HepG2 (cell line): ENCODE data around the gene ARMC5. TPM values are rescaled to one million over a fixed set of nuclear protein-coding genes. Genes with fewer than 3 reads are reported as not detected.

ENCODE experiments used
- CBX2 ChIP-seq, 2 experiments: fragments of 200-600 bp in 1 of 2; sonication (generic); formaldehyde crosslinking in 1 of 2; IDR thresholded peaks; 2 replicates each; pipeline versions ENCODE4 v1.7.0 to v1.8.1; 2018 to 2022; ENCODE audit warnings: low read depth in 2 of 2, low read length in 1 of 2, mild to moderate bottlenecking in 1 of 2, missing genetic modification reagents in 1 of 2
- CREM ChIP-seq, 2 experiments: sonication (generic) in 1 of 2; formaldehyde crosslinking in 1 of 2; IDR thresholded peaks; 2 replicates each; pipeline versions ENCODE4 v1.4.0 to v1.6.1; 2016 to 2020; ENCODE audit warnings: antibody characterized with exemption in 1 of 2, mild to moderate bottlenecking in 1 of 2, missing genetic modification reagents in 1 of 2
- MAZ ChIP-seq, 2 experiments: sonication (generic) in 1 of 2; formaldehyde crosslinking in 1 of 2; IDR thresholded peaks; 2 replicates each; pipeline versions ENCODE4 v1.5.0 to v1.6.1; 2012 to 2020; ENCODE audit warnings: low read depth in 2 of 2, mild to moderate bottlenecking in 2 of 2, borderline replicate concordance in 1 of 2, improper control_type of control experiment in 1 of 2, low read length in 1 of 2, missing genetic modification reagents in 1 of 2, moderate library complexity in 1 of 2
- MIER2 ChIP-seq: IDR thresholded peaks from 2 replicates; pipeline ENCODE4 v1.6.1; 2016; ENCODE audit warnings: missing biosample characterization, missing genetic modification reagents
- NFIC ChIP-seq: IDR thresholded peaks from 2 replicates; pipeline ENCODE4 v1.6.1; 2012; ENCODE audit warnings: mild to moderate bottlenecking, low read length, inconsistent platforms
- PAX8 ChIP-seq: sonication (generic); formaldehyde crosslinking; IDR thresholded peaks from 2 replicates; pipeline ENCODE4 v1.8.0; 2022; ENCODE audit warnings: mild to moderate bottlenecking, missing genetic modification reagents, borderline replicate concordance
- PHF8 ChIP-seq: sonication (generic); formaldehyde crosslinking; IDR thresholded peaks from 2 replicates; pipeline ENCODE4 v1.5.0; 2020; ENCODE audit warnings: missing genetic modification reagents
- TEAD2 ChIP-seq: sonication (generic); formaldehyde crosslinking; IDR thresholded peaks from 2 replicates; pipeline ENCODE4 v1.9.0; 2021; ENCODE audit warnings: missing genetic modification reagents
- THAP11 ChIP-seq: IDR thresholded peaks from 2 replicates; pipeline ENCODE4 v1.6.1; 2016; ENCODE audit warnings: missing biosample characterization, missing genetic modification reagents
- XBP1 ChIP-seq: sonication (generic); formaldehyde crosslinking; IDR thresholded peaks from 2 replicates; pipeline ENCODE4 v1.5.0; 2020; ENCODE audit warnings: missing genetic modification reagents
- ZBTB7B ChIP-seq: sonication (generic); formaldehyde crosslinking; IDR thresholded peaks from 2 replicates; pipeline ENCODE4 v1.4.0; 2020; ENCODE audit warnings: missing genetic modification reagents
- ZFP90 ChIP-seq: sonication (generic); formaldehyde crosslinking; IDR thresholded peaks from 2 replicates; pipeline ENCODE4 v1.8.0; 2022; ENCODE audit warnings: missing genetic modification reagents, mild to moderate bottlenecking, inconsistent platforms, borderline replicate concordance
- ZNF678 ChIP-seq: sonication (generic); formaldehyde crosslinking; IDR thresholded peaks from 2 replicates; pipeline ENCODE4 v1.4.0; 2020; ENCODE audit warnings: mild to moderate bottlenecking, missing genetic modification reagents
- ZNF703 ChIP-seq: sonication (generic); formaldehyde crosslinking; IDR thresholded peaks from 2 replicates; pipeline ENCODE4 v1.5.1; 2020; ENCODE audit warnings: missing genetic modification reagents, mild to moderate bottlenecking, moderate library complexity, borderline replicate concordance
- polyA plus RNA-seq, 8 experiments: library from polyadenylated mRNA; depleted of rRNA in 3 of 8; stranded (reverse) in 7 of 8; unstranded in 1 of 8; fragments of >200 nt; fragmentation: Illumina TruSeq in 4 of 8; extraction: Trizol in 4 of 8; gene quantifications; 2 replicates each; pipeline versions ENCODE4 v1.2.1 to v1.2.3, GENCODE V29; 2011 to 2016; ENCODE audit warnings: low read depth in 4 of 8, missing spikeins in 1 of 8, mixed read lengths in 1 of 8; ENCODE audit not compliant: insufficient read depth in 1 of 8
- total RNA-seq, 5 experiments: library from RNA; depleted of rRNA; stranded (reverse); fragments of >200 nt; fragmentation: Illumina TruSeq; extraction: Trizol; gene quantifications; 2 replicates each; pipeline ENCODE4 v1.2.3, GENCODE V29; 2016; ENCODE audit warnings: low read depth in 1 of 5
- TF ChIP-seq, protein P1 (sequence below): fragments of 450-650 bp; IDR thresholded peaks from 2 replicates; pipeline ENCODE4 v1.6.1; 2017; ENCODE audit warnings: mild to moderate bottlenecking
- TF ChIP-seq, protein P2 (sequence below): sonication (generic); formaldehyde crosslinking; conservative IDR thresholded peaks from 2 replicates; pipeline ENCODE4 v1.4.0; 2020; ENCODE audit warnings: missing genetic modification reagents
- TF ChIP-seq, protein P3 (sequence below): sonication (generic); formaldehyde crosslinking; IDR thresholded peaks from 2 replicates; pipeline ENCODE4 v1.4.0; 2020; ENCODE audit warnings: missing genetic modification reagents, borderline replicate concordance
- TF ChIP-seq, protein P4 (sequence below): sonication (generic); formaldehyde crosslinking; IDR thresholded peaks from 2 replicates; pipeline ENCODE4 v1.4.0; 2020; ENCODE audit warnings: missing genetic modification reagents, borderline replicate concordance
- TF ChIP-seq, protein P5 (sequence below): sonication (generic); formaldehyde crosslinking; conservative IDR thresholded peaks from 2 replicates; pipeline ENCODE4 v1.4.0; 2020; ENCODE audit warnings: missing genetic modification reagents

Gene ARMC5
- total and polyA plus RNA-seq, 2 of the 13 experiments (the other 11 are each of a cell fraction or from before 2014, with no cell fraction given): 10.8 to 22.3 TPM

DNA sequence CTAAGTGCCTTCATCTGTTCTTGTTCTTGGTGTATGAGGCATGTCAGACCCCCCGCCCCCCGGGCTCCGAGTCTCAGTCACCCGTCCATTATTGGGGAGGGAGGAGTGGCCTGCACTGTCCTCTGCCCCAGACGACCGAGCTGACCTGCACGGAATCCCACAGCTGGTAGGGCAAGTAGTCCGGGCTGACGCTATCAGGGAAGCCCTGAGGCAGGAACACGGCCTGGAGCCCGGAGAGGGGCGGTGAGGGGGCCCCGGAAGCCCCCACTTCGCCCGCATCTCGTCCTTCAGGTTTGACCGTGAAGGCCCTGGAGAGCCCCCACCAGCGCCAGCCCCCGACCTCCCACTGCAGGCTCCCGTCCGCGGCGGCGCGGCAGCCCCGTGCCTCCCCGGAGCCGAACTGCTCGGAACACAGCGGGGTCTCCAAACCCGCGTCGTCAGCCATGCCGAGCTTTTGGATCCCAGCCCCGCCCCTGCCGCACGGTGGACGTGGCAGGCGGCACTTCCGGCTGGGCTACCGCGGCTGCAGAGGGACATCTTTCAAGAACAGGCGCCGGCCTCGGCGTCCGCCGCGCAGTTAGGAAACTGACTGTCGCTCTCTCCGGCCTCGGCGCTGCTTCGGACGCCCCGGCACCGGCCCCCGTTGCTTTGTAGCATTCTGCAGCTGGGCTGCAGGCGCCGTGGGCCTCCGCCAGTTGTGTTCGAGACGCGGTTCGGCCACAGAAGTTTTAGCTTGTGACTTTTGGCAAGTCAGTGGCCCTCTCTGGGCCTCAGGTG lies 48.8 kb downstream of the ARMC5 start, which contains the start of gene RUSF1 (continued):
- TF ChIP-seq, protein P1, sequence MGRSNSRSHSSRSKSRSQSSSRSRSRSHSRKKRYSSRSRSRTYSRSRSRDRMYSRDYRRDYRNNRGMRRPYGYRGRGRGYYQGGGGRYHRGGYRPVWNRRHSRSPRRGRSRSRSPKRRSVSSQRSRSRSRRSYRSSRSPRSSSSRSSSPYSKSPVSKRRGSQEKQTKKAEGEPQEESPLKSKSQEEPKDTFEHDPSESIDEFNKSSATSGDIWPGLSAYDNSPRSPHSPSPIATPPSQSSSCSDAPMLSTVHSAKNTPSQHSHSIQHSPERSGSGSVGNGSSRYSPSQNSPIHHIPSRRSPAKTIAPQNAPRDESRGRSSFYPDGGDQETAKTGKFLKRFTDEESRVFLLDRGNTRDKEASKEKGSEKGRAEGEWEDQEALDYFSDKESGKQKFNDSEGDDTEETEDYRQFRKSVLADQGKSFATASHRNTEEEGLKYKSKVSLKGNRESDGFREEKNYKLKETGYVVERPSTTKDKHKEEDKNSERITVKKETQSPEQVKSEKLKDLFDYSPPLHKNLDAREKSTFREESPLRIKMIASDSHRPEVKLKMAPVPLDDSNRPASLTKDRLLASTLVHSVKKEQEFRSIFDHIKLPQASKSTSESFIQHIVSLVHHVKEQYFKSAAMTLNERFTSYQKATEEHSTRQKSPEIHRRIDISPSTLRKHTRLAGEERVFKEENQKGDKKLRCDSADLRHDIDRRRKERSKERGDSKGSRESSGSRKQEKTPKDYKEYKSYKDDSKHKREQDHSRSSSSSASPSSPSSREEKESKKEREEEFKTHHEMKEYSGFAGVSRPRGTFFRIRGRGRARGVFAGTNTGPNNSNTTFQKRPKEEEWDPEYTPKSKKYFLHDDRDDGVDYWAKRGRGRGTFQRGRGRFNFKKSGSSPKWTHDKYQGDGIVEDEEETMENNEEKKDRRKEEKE: no peak
- TF ChIP-seq ZNF703 (CRISPR knock-in tag): no peak
- TF ChIP-seq, protein P2, sequence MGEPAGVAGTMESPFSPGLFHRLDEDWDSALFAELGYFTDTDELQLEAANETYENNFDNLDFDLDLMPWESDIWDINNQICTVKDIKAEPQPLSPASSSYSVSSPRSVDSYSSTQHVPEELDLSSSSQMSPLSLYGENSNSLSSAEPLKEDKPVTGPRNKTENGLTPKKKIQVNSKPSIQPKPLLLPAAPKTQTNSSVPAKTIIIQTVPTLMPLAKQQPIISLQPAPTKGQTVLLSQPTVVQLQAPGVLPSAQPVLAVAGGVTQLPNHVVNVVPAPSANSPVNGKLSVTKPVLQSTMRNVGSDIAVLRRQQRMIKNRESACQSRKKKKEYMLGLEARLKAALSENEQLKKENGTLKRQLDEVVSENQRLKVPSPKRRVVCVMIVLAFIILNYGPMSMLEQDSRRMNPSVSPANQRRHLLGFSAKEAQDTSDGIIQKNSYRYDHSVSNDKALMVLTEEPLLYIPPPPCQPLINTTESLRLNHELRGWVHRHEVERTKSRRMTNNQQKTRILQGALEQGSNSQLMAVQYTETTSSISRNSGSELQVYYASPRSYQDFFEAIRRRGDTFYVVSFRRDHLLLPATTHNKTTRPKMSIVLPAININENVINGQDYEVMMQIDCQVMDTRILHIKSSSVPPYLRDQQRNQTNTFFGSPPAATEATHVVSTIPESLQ: no peak
- TF ChIP-seq, protein P3, sequence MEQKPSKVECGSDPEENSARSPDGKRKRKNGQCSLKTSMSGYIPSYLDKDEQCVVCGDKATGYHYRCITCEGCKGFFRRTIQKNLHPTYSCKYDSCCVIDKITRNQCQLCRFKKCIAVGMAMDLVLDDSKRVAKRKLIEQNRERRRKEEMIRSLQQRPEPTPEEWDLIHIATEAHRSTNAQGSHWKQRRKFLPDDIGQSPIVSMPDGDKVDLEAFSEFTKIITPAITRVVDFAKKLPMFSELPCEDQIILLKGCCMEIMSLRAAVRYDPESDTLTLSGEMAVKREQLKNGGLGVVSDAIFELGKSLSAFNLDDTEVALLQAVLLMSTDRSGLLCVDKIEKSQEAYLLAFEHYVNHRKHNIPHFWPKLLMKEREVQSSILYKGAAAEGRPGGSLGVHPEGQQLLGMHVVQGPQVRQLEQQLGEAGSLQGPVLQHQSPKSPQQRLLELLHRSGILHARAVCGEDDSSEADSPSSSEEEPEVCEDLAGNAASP (CRISPR knock-in tag): peak; percentile 48; the same call in 1 of the 2 replicates
- peak; percentile 78; the same call in 1 of the 2 replicates for TF ChIP-seq TEAD2 (CRISPR knock-in tag)
- peak; percentile 86 for TF ChIP-seq ZBTB7B
- TF ChIP-seq CBX2 (IDR thresholded peaks at IDR 0.05; ENCODE audit: low read depth, low read length): no peak
- peak; percentile 92 for TF ChIP-seq CBX2 (CRISPR knock-in tag; IDR thresholded peaks at IDR 0.05; ENCODE audit: low read depth)
- no peak for TF ChIP-seq NFIC
- TF ChIP-seq PHF8 (CRISPR knock-in tag): peak; percentile 99
- peak; percentile 68; the same call in 1 of the 2 replicates for TF ChIP-seq MIER2 (CRISPR knock-in tag)
- TF ChIP-seq MAZ (IDR thresholded peaks at IDR 0.05; ENCODE audit: borderline replicate concordance, low read depth, low read length): peak; percentile 47; the same call in 1 of the 2 replicates
- peak; percentile 94 for TF ChIP-seq MAZ (CRISPR knock-in tag; IDR thresholded peaks at IDR 0.05; ENCODE audit: low read depth)
- peak; percentile 94 for TF ChIP-seq PAX8 (CRISPR knock-in tag)
- TF ChIP-seq, protein P4, sequence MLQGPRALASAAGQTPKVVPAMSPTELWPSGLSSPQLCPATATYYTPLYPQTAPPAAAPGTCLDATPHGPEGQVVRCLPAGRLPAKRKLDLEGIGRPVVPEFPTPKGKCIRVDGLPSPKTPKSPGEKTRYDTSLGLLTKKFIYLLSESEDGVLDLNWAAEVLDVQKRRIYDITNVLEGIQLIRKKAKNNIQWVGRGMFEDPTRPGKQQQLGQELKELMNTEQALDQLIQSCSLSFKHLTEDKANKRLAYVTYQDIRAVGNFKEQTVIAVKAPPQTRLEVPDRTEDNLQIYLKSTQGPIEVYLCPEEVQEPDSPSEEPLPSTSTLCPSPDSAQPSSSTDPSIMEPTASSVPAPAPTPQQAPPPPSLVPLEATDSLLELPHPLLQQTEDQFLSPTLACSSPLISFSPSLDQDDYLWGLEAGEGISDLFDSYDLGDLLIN: peak; percentile 66; the same call in 1 of the 2 replicates
- peak; percentile 96 for TF ChIP-seq THAP11 (CRISPR knock-in tag)
- peak; percentile 63 for TF ChIP-seq CREM (IDR thresholded peaks at IDR 0.05)
- TF ChIP-seq CREM (CRISPR knock-in tag; IDR thresholded peaks at IDR 0.05): no peak
- TF ChIP-seq XBP1 (CRISPR knock-in tag): peak; percentile 84
- TF ChIP-seq, protein P5, sequence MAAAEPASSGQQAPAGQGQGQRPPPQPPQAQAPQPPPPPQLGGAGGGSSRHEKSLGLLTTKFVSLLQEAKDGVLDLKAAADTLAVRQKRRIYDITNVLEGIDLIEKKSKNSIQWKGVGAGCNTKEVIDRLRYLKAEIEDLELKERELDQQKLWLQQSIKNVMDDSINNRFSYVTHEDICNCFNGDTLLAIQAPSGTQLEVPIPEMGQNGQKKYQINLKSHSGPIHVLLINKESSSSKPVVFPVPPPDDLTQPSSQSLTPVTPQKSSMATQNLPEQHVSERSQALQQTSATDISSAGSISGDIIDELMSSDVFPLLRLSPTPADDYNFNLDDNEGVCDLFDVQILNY (CRISPR knock-in tag): peak; percentile 81; the same call in 1 of the 2 replicates
- TF ChIP-seq ZNF678 (CRISPR knock-in tag): peak; percentile 50
- TF ChIP-seq ZFP90 (CRISPR knock-in tag): peak; percentile 43; the same call in 1 of the 2 replicates
